WTC11 (cell line): ENCODE results near the gene LCE2D. TPM values are rescaled to one million over a fixed set of nuclear protein-coding genes. Genes with fewer than 3 reads are reported as not detected.

Experiments
- ATAC-seq: fragments of 200-7000 bp; cut with Tn5 transposase; 2 replicates; pipeline ENCODE4 v1.10.0; 2021; ENCODE audit warnings: mild to moderate bottlenecking, moderate library complexity
- Bru-seq: library from RNA; stranded (reverse); fragments of 400-500 nt; gene quantifications from one replicate; lab custom pipeline; 2021; lab: Mats Ljungman, UMichigan
- CTCF ChIA-PET: fragments of 300-600 bp; sonication (Branson Sonifier 250); formaldehyde crosslinking; loops from one replicate; lab custom pipeline; 2021; ENCODE audit warnings: antibody characterized with exemption; lab: Charles Lee
- POLR2A ChIA-PET: fragments of 350-600 bp; sonication (Branson Sonifier 250); formaldehyde crosslinking; loops from one replicate; lab custom pipeline; 2021; ENCODE audit warnings: antibody characterized with exemption; lab: Charles Lee
- DNase-seq: peaks from one replicate; pipeline ENCODE4 v3.0.0; 2021; ENCODE audit warnings: low spot score
- H3K27ac Mint-ChIP-seq: 2 replicates; pipeline ENCODE4 v1.8.0; 2021; ENCODE audit warnings: mixed read lengths
- H3K27me3 Mint-ChIP-seq: 2 replicates; pipeline ENCODE4 v1.8.0; 2021; ENCODE audit warnings: low read depth, mild to moderate bottlenecking, moderate library complexity, mixed read lengths
- H3K36me3 Mint-ChIP-seq: 2 replicates; pipeline ENCODE4 v1.8.0; 2021; ENCODE audit warnings: mixed read lengths
- H3K4me1 Mint-ChIP-seq: 2 replicates; pipeline ENCODE4 v1.8.0; 2022; ENCODE audit warnings: mixed read lengths
- H3K4me3 Mint-ChIP-seq: 2 replicates; pipeline ENCODE4 v1.8.0; 2021; ENCODE audit warnings: mild to moderate bottlenecking, moderate library complexity, mixed read lengths
- H3K9me3 Mint-ChIP-seq: 2 replicates; pipeline ENCODE4 v1.8.0; 2021; ENCODE audit warnings: mixed read lengths
- CREB1 ChIP-seq: sonication (generic); formaldehyde crosslinking; IDR thresholded peaks from 2 replicates; pipeline ENCODE4 v1.8.0; 2023; ENCODE audit warnings: mild to moderate bottlenecking, missing genetic modification reagents
- E2F4 ChIP-seq: sonication (generic); formaldehyde crosslinking; IDR thresholded peaks from 2 replicates; pipeline ENCODE4 v1.8.1; 2022; ENCODE audit warnings: low read depth, mild to moderate bottlenecking, moderate library complexity, missing genetic modification reagents, borderline replicate concordance
- E2F5 ChIP-seq: sonication (generic); formaldehyde crosslinking; IDR thresholded peaks from 2 replicates; pipeline ENCODE4 v1.8.1; 2022; ENCODE audit warnings: mild to moderate bottlenecking, moderate library complexity, missing genetic modification reagents
- EMX1 ChIP-seq: fragments of 250-450 bp; sonication (Bioruptor Pico); IDR thresholded peaks from 2 replicates; pipeline ENCODE4 v1.8.0; 2021; ENCODE audit warnings: mild to moderate bottlenecking
- ESRRA ChIP-seq: sonication (generic); formaldehyde crosslinking; IDR thresholded peaks from 2 replicates; pipeline ENCODE4 v1.8.1; 2022; ENCODE audit warnings: mild to moderate bottlenecking, missing genetic modification reagents, borderline replicate concordance
- FOXK1 ChIP-seq: sonication (generic); formaldehyde crosslinking; IDR thresholded peaks from 2 replicates; pipeline ENCODE4 v1.8.0; 2022; ENCODE audit warnings: mild to moderate bottlenecking, moderate library complexity, missing genetic modification reagents
- GABPB1 ChIP-seq: sonication (generic); formaldehyde crosslinking; IDR thresholded peaks from 2 replicates; pipeline ENCODE4 v1.8.1; 2023; ENCODE audit warnings: mild to moderate bottlenecking, missing genetic modification reagents
- MYBL2 ChIP-seq: sonication (generic); formaldehyde crosslinking; IDR thresholded peaks from 2 replicates; pipeline ENCODE4 v1.8.1; 2023; ENCODE audit warnings: mild to moderate bottlenecking, moderate library complexity, missing genetic modification reagents
- NFATC4 ChIP-seq: fragments of 250-450 bp; sonication (Bioruptor Pico); IDR thresholded peaks from 2 replicates; pipeline ENCODE4 v1.9.0; 2021; ENCODE audit warnings: mild to moderate bottlenecking
- NFE2L1 ChIP-seq: sonication (generic); formaldehyde crosslinking; IDR thresholded peaks from 2 replicates; pipeline ENCODE4 v1.8.1; 2023; ENCODE audit warnings: missing genetic modification reagents
- NR2C2 ChIP-seq: sonication (generic); formaldehyde crosslinking; IDR thresholded peaks from 2 replicates; pipeline ENCODE4 v1.8.0; 2022; ENCODE audit warnings: mild to moderate bottlenecking, missing genetic modification reagents
- NR3C1 ChIP-seq: sonication (generic); formaldehyde crosslinking; conservative IDR thresholded peaks from 2 replicates; pipeline ENCODE4 v1.8.1; 2023; ENCODE audit warnings: low read depth, mild to moderate bottlenecking, missing genetic modification reagents
- PRDM15 ChIP-seq: sonication (generic); formaldehyde crosslinking; IDR thresholded peaks from 2 replicates; pipeline ENCODE4 v1.8.0; 2022; ENCODE audit warnings: missing genetic modification reagents
- RELA ChIP-seq: sonication (generic); formaldehyde crosslinking; IDR thresholded peaks from 2 replicates; pipeline ENCODE4 v1.8.1; 2022; ENCODE audit warnings: missing genetic modification reagents, mild to moderate bottlenecking, borderline replicate concordance
- RORB ChIP-seq: fragments of 250-450 bp; sonication (Bioruptor Pico); IDR thresholded peaks from 2 replicates; pipeline ENCODE4 v1.9.0; 2021; ENCODE audit warnings: mild to moderate bottlenecking
- ZNF138 ChIP-seq: sonication (generic); formaldehyde crosslinking; conservative IDR thresholded peaks from 2 replicates; pipeline ENCODE4 v1.8.1; 2022; ENCODE audit warnings: mild to moderate bottlenecking, moderate library complexity, missing genetic modification reagents
- ZNF219 ChIP-seq: sonication (generic); formaldehyde crosslinking; IDR thresholded peaks from 2 replicates; pipeline ENCODE4 v1.8.0; 2023; ENCODE audit warnings: missing genetic modification reagents, mild to moderate bottlenecking, borderline replicate concordance
- ZNF232 ChIP-seq: sonication (generic); formaldehyde crosslinking; IDR thresholded peaks from 2 replicates; pipeline ENCODE4 v1.8.0; 2022; ENCODE audit warnings: mild to moderate bottlenecking, missing genetic modification reagents
- ZNF317 ChIP-seq: sonication (generic); formaldehyde crosslinking; IDR thresholded peaks from 2 replicates; pipeline ENCODE4 v1.8.1; 2023; ENCODE audit warnings: low read depth, mild to moderate bottlenecking, moderate library complexity, missing genetic modification reagents, borderline replicate concordance
- ZNF396 ChIP-seq: fragments of 250-450 bp; sonication (Bioruptor Pico); IDR thresholded peaks from 2 replicates; pipeline ENCODE4 v1.8.0; 2021; ENCODE audit warnings: mild to moderate bottlenecking, moderate library complexity, borderline replicate concordance
- ZNF416 ChIP-seq: fragments of 250-450 bp; sonication (Bioruptor Pico); IDR thresholded peaks from 2 replicates; pipeline ENCODE4 v1.9.0; 2021; ENCODE audit warnings: mild to moderate bottlenecking, inconsistent platforms
- ZNF425 ChIP-seq: fragments of 250-450 bp; sonication (Bioruptor Pico); conservative IDR thresholded peaks from 2 replicates; pipeline ENCODE4 v1.9.0; 2021; ENCODE audit warnings: mild to moderate bottlenecking
- ZSCAN18 ChIP-seq: fragments of 250-450 bp; sonication (Bioruptor Pico); IDR thresholded peaks from 2 replicates; pipeline ENCODE4 v2.1.2; 2022; ENCODE audit warnings: mild to moderate bottlenecking, moderate library complexity
- long read RNA-seq, 3 experiments: library from RNA in 1 of 3; library from capped mRNA in 1 of 3; library from polyadenylated mRNA in 1 of 3; unstranded in 2 of 3; stranded (forward) in 1 of 3; transcript quantifications; one replicate each; pipeline ENCODE4 v2.0.0, GENCODE V29; 2021
- total RNA-seq: library from RNA; stranded (reverse); gene quantifications from 3 replicates; pipeline ENCODE4 v1.2.3, GENCODE V29; 2021

LCE2D gene
- total RNA-seq (not detected in 3 replicates), Bru-seq, nascent RNA (not detected)
- long read RNA-seq, experiment 1 = 0 reads
- long read RNA-seq, experiment 2 = 0 reads
- long read RNA-seq, experiment 3 = 0 reads

- Mint-ChIP-seq H3K4me1 (no peaks in the 10 kb centered on the region), H3K27me3 (peaks cover 9% of the 10 kb centered on the region), H3K27ac (no peak within 1 kb of the TSS), H3K4me3 (no peak within 1 kb of the TSS), H3K9me3 (peaks cover 93% of the 10 kb centered on the region), H3K36me3 (peaks cover 84% of the 10 kb centered on the region)
- DNase-seq = no peak
- TF ChIP-seq ZNF396 (CRISPR knock-in tag) = no peak
- TF ChIP-seq RORB (CRISPR knock-in tag) = no peak
- no peak for TF ChIP-seq ZNF425 (CRISPR knock-in tag)
- no peak for TF ChIP-seq MYBL2 (CRISPR knock-in tag)
- TF ChIP-seq ZSCAN18 (CRISPR knock-in tag) = no peak
- no peak for TF ChIP-seq NR3C1
- TF ChIP-seq ZNF416 (CRISPR knock-in tag) = no peak
- no peak for TF ChIP-seq PRDM15 (CRISPR knock-in tag)
- no peak for TF ChIP-seq CREB1 (CRISPR knock-in tag)
- TF ChIP-seq ESRRA (CRISPR knock-in tag) = no peak
- TF ChIP-seq NFE2L1 (CRISPR knock-in tag) = no peak
- TF ChIP-seq E2F5 = no peak
- ChIA-PET POLR2A (no interaction called here), CTCF (no interaction called here)
- no peak for ATAC-seq
These were observed at the start of gene LCE2D for GRCh38 chr1:152663098-152663497. TSS of gene LCE2D (plus strand) at chr1:152663380. CDS start at chr1:152664106, 726 bp downstream.

- peaks cover 76% of the 10 kb centered on the region for H3K36me3 Mint-ChIP-seq
- CTCF ChIA-PET = no interaction called here
These were observed 49.7 kb upstream of the LCE2D start, which contains the start of gene LCE3B for GRCh38 chr1:152613511-152613910. TSS of gene LCE3B (plus strand) at chr1:152613811. CDS start at chr1:152613811, 0 bp downstream.

More at GRCh38 chr1:152613511-152613910, 49.7 kb upstream of the LCE2D start, which contains the start of gene LCE3B:
- TF ChIP-seq ZNF317 (no peak), NFE2L1 (CRISPR knock-in tag) (no peak), RELA (CRISPR knock-in tag) (no peak), NR2C2 (CRISPR knock-in tag) (no peak), NFATC4 (no peak), RORB (CRISPR knock-in tag) (no peak), E2F4 (CRISPR knock-in tag) (no peak), FOXK1 (CRISPR knock-in tag) (no peak), ZNF232 (CRISPR knock-in tag) (no peak), GABPB1 (no peak), ZNF138 (CRISPR knock-in tag) (no peak), ZNF219 (no peak), EMX1 (CRISPR knock-in tag) (no peak)
- TF ChIP-seq, all 79 proteins: peak for 0
- Mint-ChIP-seq H3K27me3 (peaks cover 13% of the 10 kb centered on the region), H3K4me3 (no peak within 1 kb of the TSS), H3K9me3 (peaks cover 82% of the 10 kb centered on the region), H3K27ac (no peak within 1 kb of the TSS), H3K4me1 (no peaks in the 10 kb centered on the region)
- ATAC-seq = no peak
- no peak for DNase-seq
- POLR2A ChIA-PET = no interaction called here
